Mesenchymal stem cell (in vitro differentiated cells and primary cell): ENCODE results near the gene ADAD2.

Source experiments
- DNase-seq: peaks from one replicate; pipeline ENCODE4 v3.0.0-alpha.2; 2013
- H2AFZ ChIP-seq: one replicate; pipeline ENCODE4 v1.6.1; 2013; ENCODE audit warnings: low read depth, mild to moderate bottlenecking, control low read depth, inconsistent platforms, low read length, moderate library complexity
- H2AK5ac ChIP-seq: 2 replicates; pipeline ENCODE4 v1.6.1; 2013; ENCODE audit warnings: low read length, moderate library complexity, mild to moderate bottlenecking, inconsistent platforms; ENCODE audit not compliant: severe bottlenecking
- H2BK120ac ChIP-seq: one replicate; pipeline ENCODE4 v1.6.1; 2013; ENCODE audit warnings: low read depth, mild to moderate bottlenecking, inconsistent platforms, low read length, moderate library complexity
- H2BK12ac ChIP-seq, 2 experiments: one replicate each; pipeline ENCODE4 v1.6.1; 2013; ENCODE audit warnings: inconsistent platforms in 2 of 2, low read length in 2 of 2, mild to moderate bottlenecking in 2 of 2, moderate library complexity in 2 of 2, control low read depth in 1 of 2
- H2BK15ac ChIP-seq: one replicate; pipeline ENCODE4 v1.6.1; 2013; ENCODE audit warnings: mild to moderate bottlenecking, low read depth, inconsistent platforms; ENCODE audit not compliant: poor library complexity, severe bottlenecking
- H2BK5ac ChIP-seq: 2 replicates; pipeline ENCODE4 v1.6.1; 2013; ENCODE audit warnings: low read depth, mild to moderate bottlenecking, low read length, control low read depth, inconsistent platforms; ENCODE audit not compliant: poor library complexity, severe bottlenecking
- H3K14ac ChIP-seq, 2 experiments: one replicate each; pipeline ENCODE4 v1.6.1; 2013; ENCODE audit warnings: inconsistent platforms in 2 of 2, low read length in 2 of 2, control low read depth in 1 of 2, mild to moderate bottlenecking in 1 of 2, moderate library complexity in 1 of 2
- H3K18ac ChIP-seq, 2 experiments: one replicate each; pipeline ENCODE4 v1.6.1; 2013; ENCODE audit warnings: inconsistent platforms in 2 of 2, low read length in 2 of 2, control low read depth in 1 of 2, low read depth in 1 of 2, mild to moderate bottlenecking in 1 of 2
- H3K23ac ChIP-seq, 2 experiments: one replicate each; pipeline ENCODE4 v1.6.1; 2013; ENCODE audit warnings: inconsistent platforms in 2 of 2, low read length in 2 of 2, mild to moderate bottlenecking in 2 of 2, moderate library complexity in 2 of 2, control low read depth in 1 of 2
- H3K27ac ChIP-seq: 2 replicates; pipeline ENCODE4 v1.5.1; 2013; ENCODE audit warnings: mild to moderate bottlenecking, moderate library complexity, low read length, control low read depth, inconsistent platforms; ENCODE audit not compliant: poor library complexity, severe bottlenecking
- H3K27me3 ChIP-seq, 2 experiments: 2 replicates each; pipeline versions ENCODE4 v1.6.1 to v1.7.0; 2013; ENCODE audit warnings: low read length in 2 of 2, mild to moderate bottlenecking in 2 of 2, moderate library complexity in 2 of 2, control low read depth in 1 of 2, inconsistent platforms in 1 of 2; ENCODE audit not compliant: control insufficient read depth in 1 of 2, insufficient read depth in 1 of 2
- H3K36me3 ChIP-seq, 2 experiments: 2 replicates each; pipeline versions ENCODE4 v1.6.1 to v1.7.0; 2013; ENCODE audit warnings: low read length in 2 of 2, control low read depth in 1 of 2, inconsistent platforms in 1 of 2, low read depth in 1 of 2, mild to moderate bottlenecking in 1 of 2; ENCODE audit not compliant: insufficient read depth in 2 of 2, control insufficient read depth in 1 of 2
- H3K4ac ChIP-seq, 2 experiments: one replicate each; pipeline ENCODE4 v1.6.1; 2013; ENCODE audit warnings: inconsistent platforms in 2 of 2, low read length in 2 of 2, mild to moderate bottlenecking in 2 of 2, moderate library complexity in 2 of 2, control low read depth in 1 of 2, low read depth in 1 of 2
- H3K4me1 ChIP-seq: 2 replicates; pipeline ENCODE4 v1.6.1; 2013; ENCODE audit warnings: low read depth, low read length, control low read depth; ENCODE audit not compliant: control insufficient read depth, insufficient read depth
- H3K4me2 ChIP-seq: 2 replicates; pipeline ENCODE4 v1.6.1; 2013; ENCODE audit warnings: low read length, mild to moderate bottlenecking, inconsistent platforms; ENCODE audit not compliant: poor library complexity, severe bottlenecking
- H3K4me3 ChIP-seq, 2 experiments: 2 replicates each; pipeline versions ENCODE4 v1.5.1 to v1.7.0; 2013; ENCODE audit warnings: low read length in 2 of 2, mild to moderate bottlenecking in 2 of 2, control low read depth in 1 of 2, low read depth in 1 of 2; ENCODE audit not compliant: insufficient read depth in 1 of 2
- H3K79me1 ChIP-seq: replicated peaks from 2 replicates; pipeline ENCODE4 v1.6.1; 2013; ENCODE audit warnings: mild to moderate bottlenecking, control low read depth, low read length, inconsistent platforms; ENCODE audit not compliant: poor library complexity, severe bottlenecking
- H3K9ac ChIP-seq: 2 replicates; pipeline ENCODE4 v1.7.0; 2013; ENCODE audit warnings: mild to moderate bottlenecking, low read length, moderate library complexity
- H3K9me3 ChIP-seq: 2 replicates; pipeline ENCODE4 v1.7.0; 2013; ENCODE audit warnings: mild to moderate bottlenecking, low read length; ENCODE audit not compliant: control insufficient read depth
- H4K8ac ChIP-seq: one replicate; pipeline ENCODE4 v1.6.1; 2013; ENCODE audit warnings: inconsistent platforms, mild to moderate bottlenecking, low read length, moderate library complexity
- H4K91ac ChIP-seq: one replicate; pipeline ENCODE4 v1.6.1; 2013; ENCODE audit warnings: mild to moderate bottlenecking, low read length, inconsistent platforms
- WGBS: methylation state at CpG from one replicate; pipeline ENCODE4 v1.1.7; 2013; ENCODE audit warnings: mixed read lengths; 5-methylcytosine and 5-hydroxymethylcytosine counted together

ADAD2 gene

DNA sequence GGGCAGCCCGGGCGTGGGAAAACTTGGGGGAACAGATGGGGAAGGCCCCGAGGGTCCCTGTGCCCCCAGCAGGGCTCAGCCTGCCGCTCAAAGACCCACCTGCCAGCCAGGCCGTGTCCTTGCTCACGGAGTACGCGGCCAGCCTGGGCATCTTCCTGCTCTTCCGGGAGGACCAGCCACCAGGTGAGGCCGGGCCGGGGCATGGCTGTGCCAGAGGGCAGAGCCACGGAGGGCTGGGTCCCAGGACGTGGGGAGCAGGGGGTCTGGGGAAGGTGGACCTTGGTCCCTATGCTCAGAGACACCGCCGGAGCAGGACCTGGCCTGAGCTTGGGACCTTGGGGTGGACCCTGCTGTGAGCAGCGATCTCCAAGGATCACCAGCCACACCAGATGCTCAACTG lies 509 bp downstream of the ADAD2 start:
- WGBS, result 90% methylated on average over 16 of the region's 16 CpGs
- no peak overlapping the region for H2AK5ac ChIP-seq
- no peak overlapping the region for H3K4me2 ChIP-seq
- no peak overlapping the region for H3K18ac ChIP-seq
- no peak overlapping the region for H3K4me3 ChIP-seq
- H3K4me1 ChIP-seq, result peaks cover 3% of the 10 kb centered on the region
- no peaks in the 10 kb centered on the region for H3K9me3 ChIP-seq
- no peak overlapping the region for H2BK5ac ChIP-seq
- no peak overlapping the region for H4K8ac ChIP-seq
- H3K23ac ChIP-seq, result no peak overlapping the region
- no peak overlapping the region for H2BK12ac ChIP-seq
- H3K27me3 ChIP-seq, result peaks cover 17 to 34% of the 10 kb centered on the region in 2 experiments
- no peak overlapping the region for H3K4ac ChIP-seq
- H3K79me1 ChIP-seq, result peaks cover 3% of the 10 kb centered on the region
- H3K9ac ChIP-seq, result no peak overlapping the region
- H2BK120ac ChIP-seq, result no peak overlapping the region
- no peak overlapping the region for H3K27ac ChIP-seq
- no peak overlapping the region for H2AFZ ChIP-seq
- H3K36me3 ChIP-seq, result peaks cover 0 to 2% of the 10 kb centered on the region in 2 experiments
- no peak overlapping the region for H3K14ac ChIP-seq
- H4K91ac ChIP-seq, result no peak overlapping the region
- no peak overlapping the region for H2BK15ac ChIP-seq
- DNase-seq, result no peak

DNA sequence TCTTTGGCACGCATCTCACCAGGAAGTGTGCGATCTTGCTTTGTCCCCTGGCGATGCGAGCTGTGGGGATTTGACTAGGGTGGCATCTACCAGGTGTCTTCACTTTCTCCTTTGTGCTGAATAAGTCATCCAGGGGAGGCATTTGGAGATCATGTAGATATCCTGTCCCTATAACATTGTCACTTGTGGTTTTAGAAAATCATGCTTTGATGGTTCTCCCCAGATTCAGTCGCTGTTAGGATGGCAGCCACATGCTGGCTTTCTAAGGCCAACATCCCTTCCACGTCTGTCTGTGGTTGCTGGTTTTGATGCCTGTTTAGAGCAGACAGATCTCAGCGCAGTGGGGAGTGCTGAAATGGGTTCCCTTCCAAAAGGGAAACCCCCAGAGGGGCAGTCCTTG lies 2.5 kb downstream of the ADAD2 start:
- Histone ChIP-seq H3K27ac (no peak overlapping the region), H3K18ac (no peak overlapping the region), H3K9me3 (no peaks in the 10 kb centered on the region), H3K4me3 (no peak overlapping the region), H2BK15ac (no peak overlapping the region), H4K8ac (no peak overlapping the region), H3K4me1 (peaks cover 4% of the 10 kb centered on the region), H3K4me2 (no peak overlapping the region), H2BK12ac (no peak overlapping the region), H3K23ac (no peak overlapping the region), H2BK5ac (no peak overlapping the region), H2BK120ac (no peak overlapping the region), H3K79me1 (no peaks in the 10 kb centered on the region), H3K36me3 (peaks cover 0 to 2% of the 10 kb centered on the region in 2 experiments), H3K14ac (no peak overlapping the region), H4K91ac (no peak overlapping the region), H3K4ac (no peak overlapping the region), H3K9ac (no peak overlapping the region), H2AK5ac (no peak overlapping the region), H3K27me3 (peaks cover 20 to 47% of the 10 kb centered on the region in 2 experiments), H2AFZ (no peak overlapping the region)
- WGBS, result 85% methylated on average over 7 of the region's 7 CpGs
- DNase-seq, result no peak

DNA sequence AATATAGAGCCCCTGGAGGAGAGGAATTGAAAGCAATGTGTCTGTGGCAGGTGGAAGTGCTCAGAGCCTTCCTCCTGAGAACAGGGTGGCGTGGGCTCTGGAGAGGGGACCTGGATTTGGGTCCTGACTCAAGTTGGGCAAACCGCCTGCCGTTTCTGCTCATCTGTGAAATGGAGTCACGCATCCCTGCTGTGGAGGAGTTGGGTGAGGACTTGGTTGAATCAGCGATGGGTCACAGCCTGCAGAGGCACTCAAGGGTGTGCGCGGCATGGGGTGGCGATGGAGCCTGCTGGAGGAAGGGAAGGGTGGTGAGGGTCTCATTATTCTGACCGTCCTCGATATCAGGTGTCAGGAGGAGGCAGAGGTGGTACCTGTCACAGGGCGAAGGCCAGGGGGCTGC lies 3.1 kb downstream of the ADAD2 start:
- no peak overlapping the region for H2AFZ ChIP-seq
- DNase-seq, result no peak
- no peak overlapping the region for H2BK12ac ChIP-seq
- no peak overlapping the region for H3K4me3 ChIP-seq
- WGBS, result 90% methylated on average over 11 of the region's 11 CpGs
- H3K23ac ChIP-seq, result no peak overlapping the region
- H3K18ac ChIP-seq, result no peak overlapping the region
- no peaks in the 10 kb centered on the region for H3K79me1 ChIP-seq
- H3K9me3 ChIP-seq, result no peaks in the 10 kb centered on the region
- H3K27ac ChIP-seq, result no peak overlapping the region
- H2AK5ac ChIP-seq, result no peak overlapping the region
- peaks cover 0 to 2% of the 10 kb centered on the region in 2 experiments for H3K36me3 ChIP-seq
- no peak overlapping the region for H3K9ac ChIP-seq
- H3K27me3 ChIP-seq, result peaks cover 23 to 50% of the 10 kb centered on the region in 2 experiments
- no peak overlapping the region for H2BK5ac ChIP-seq
- no peak overlapping the region for H2BK120ac ChIP-seq
- no peak overlapping the region for H3K4me2 ChIP-seq
- H3K4me1 ChIP-seq, result peaks cover 8% of the 10 kb centered on the region
- no peak overlapping the region for H3K4ac ChIP-seq
- no peak overlapping the region for H3K14ac ChIP-seq
- no peak overlapping the region for H4K91ac ChIP-seq
- no peak overlapping the region for H4K8ac ChIP-seq
- H2BK15ac ChIP-seq, result no peak overlapping the region

DNA sequence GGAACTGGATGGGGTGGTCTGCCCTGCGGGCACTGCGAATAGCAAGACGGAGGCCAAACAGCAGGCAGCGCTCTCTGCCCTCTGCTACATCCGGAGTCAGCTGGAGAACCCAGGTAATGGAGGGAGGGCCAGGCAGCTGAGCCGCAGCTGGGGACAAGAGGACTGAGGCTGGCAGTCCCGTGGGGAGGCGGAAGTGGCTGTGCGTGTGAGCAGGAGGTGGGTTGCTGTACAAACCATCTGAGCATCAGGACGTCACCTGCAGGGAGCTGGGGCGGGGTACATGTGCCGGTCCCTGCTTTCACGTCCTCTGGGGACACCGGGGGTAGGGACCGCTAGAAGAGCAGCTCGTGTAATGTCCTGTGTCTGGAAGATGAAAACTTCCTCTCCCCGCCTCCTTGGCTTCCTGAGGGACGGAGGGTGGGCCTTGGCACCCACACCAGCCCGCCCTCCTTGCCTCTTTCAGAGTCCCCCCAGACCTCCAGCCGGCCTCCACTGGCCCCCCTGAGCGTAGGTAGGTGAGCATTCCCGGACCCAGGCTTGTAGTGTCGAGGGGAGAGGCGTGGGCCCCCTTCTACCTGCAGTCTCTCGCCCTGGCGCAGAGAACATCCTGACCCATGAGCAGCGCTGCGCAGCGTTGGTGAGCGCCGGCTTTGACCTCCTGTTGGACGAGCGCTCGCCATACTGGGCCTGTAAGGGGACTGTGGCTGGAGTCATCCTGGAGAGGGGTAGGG lies 3.7 kb downstream of the ADAD2 start:
- Histone ChIP-seq H2BK5ac (no peak overlapping the region), H3K27me3 (peaks cover 26 to 56% of the 10 kb centered on the region in 2 experiments), H3K4ac (no peak overlapping the region), H2BK15ac (no peak overlapping the region), H3K36me3 (peaks cover 0 to 2% of the 10 kb centered on the region in 2 experiments), H3K79me1 (no peaks in the 10 kb centered on the region), H3K4me3 (no peak overlapping the region), H2BK12ac (no peak overlapping the region), H2AFZ (no peak overlapping the region), H3K27ac (no peak overlapping the region), H3K18ac (no peak overlapping the region), H3K4me1 (peaks cover 8% of the 10 kb centered on the region), H3K9me3 (no peaks in the 10 kb centered on the region), H2BK120ac (no peak overlapping the region), H3K9ac (no peak overlapping the region), H4K8ac (no peak overlapping the region), H3K23ac (no peak overlapping the region), H4K91ac (no peak overlapping the region), H3K4me2 (no peak overlapping the region), H2AK5ac (no peak overlapping the region), H3K14ac (no peak overlapping the region)
- 88% methylated on average over 34 of the region's 34 CpGs for WGBS
- no peak for DNase-seq
